SKM-1 treated with dmso at 0.1 percent for 144 hours (cell line): ENCODE data around the gene OR10V1.

Experiments used
- DNase-seq: peaks from one replicate; lab custom pipeline; 2025; ENCODE audit not compliant: unreplicated experiment; lab: John Stamatoyannopoulos, UW

Gene OR10V1, protein sequence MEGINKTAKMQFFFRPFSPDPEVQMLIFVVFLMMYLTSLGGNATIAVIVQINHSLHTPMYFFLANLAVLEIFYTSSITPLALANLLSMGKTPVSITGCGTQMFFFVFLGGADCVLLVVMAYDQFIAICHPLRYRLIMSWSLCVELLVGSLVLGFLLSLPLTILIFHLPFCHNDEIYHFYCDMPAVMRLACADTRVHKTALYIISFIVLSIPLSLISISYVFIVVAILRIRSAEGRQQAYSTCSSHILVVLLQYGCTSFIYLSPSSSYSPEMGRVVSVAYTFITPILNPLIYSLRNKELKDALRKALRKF

DNA sequence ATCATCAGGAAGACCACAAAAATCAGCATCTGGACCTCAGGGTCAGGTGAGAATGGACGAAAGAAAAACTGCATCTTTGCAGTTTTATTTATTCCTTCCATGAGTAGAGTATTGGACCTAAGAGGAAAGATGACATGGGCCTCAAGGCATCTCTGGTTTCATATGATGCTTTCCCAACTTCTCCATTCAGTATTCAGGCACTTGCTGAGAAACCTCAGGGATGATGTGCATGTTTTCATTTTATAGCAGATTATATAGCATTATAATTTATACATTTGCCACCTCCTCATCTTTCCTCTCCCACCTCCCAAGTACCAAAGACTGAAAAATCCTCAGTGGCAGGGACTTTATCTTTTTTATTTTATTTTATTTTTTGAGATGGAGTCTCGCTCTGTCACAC lies at the start of gene OR10V1:
OR10V1 (minus strand) TSS at position 101 of the 400 bp plus-strand sequence; CDS start at position 101, 0 bp downstream.
- no peak for DNase-seq

DNA sequence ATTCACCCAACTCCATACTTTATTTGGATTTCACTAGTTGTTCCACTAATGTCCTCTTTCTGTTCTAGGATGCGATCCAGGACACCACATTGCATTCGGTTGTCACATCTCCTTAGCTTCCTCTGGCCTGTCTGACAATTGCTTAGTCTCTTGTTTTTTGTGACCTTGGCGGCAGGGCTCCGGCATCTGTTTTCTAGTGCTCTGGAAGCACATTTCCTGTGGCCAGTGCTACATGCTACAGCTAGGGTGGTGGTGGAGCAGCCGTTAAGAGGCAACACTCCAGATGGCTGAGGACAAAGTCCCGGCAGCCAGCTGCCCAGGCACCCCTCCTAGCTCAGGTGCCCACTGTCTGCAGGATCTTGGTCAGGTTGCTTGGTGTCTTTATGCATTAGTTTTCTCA lies 48.3 kb upstream of the OR10V1 start:
- no peak for DNase-seq

DNA sequence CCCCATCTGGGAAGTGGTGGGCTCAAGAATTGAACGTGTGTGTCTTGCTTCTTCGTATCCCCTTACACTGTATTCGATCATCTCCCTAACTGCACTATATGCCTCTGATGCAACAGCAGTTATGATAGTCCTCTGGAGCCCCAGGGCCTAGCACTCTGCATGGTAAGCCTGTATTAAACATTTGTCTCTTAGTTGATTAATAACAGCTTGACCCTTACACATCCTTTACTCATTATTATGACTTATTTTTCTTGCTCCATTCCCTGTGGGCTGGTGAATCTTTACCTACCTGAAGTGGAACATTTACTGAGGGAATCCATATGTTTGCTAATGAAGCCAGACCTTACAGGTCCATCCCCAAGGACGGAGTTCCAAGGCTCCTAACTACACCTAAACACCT lies 47.1 kb upstream of the OR10V1 start:
- no peak for DNase-seq

DNA sequence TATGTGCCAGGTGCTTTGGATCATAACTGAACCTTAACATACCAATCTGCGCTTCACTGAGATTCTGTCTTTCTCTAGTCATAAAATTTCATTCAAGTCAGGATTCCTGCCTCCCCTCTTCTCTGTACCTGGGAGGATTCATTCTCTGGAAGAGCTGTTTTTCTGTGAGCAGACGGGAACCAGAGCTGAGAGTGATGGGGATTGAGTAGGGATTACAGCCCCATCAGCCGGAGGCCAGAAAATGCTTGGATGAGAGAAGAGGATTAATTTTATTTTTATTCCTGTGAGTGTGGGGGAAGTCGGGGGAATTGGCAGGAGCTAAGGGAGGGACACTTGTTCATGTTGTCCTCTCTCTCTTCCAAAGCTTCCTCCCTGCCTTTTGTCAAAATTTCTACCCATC lies 46.3 kb upstream of the OR10V1 start:
- DNase-seq, result no peak

DNA sequence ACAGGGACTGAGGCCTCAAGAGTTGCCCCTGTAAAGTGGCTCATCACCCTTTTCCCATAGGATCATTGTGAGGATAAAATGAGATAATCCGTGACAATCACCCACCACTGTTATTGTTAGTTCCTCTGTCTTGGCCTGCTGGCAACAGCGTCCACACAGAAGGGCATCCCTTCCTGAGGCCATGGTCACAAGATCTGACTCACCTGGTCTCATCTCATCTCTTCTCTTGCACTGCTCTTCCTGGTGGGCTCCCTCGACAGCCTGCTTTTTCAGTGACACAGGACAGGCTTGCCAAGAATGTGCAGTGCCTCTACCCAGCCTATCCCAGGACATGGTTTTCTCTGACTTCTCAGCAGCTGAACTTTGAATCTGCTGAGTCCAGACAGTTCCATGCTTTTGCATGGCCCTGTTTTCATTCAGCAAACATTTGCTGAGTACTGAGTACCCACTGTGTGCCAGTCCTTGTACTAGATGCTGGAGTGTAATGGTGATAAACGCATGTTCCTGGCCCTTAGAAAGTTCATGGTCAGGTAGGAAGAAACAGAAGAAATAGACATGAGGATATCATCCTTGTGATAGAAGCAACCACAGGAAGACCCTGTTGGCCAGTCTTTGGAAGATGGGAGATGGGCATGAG lies 44.9 kb upstream of the OR10V1 start:
- no peak for DNase-seq

DNA sequence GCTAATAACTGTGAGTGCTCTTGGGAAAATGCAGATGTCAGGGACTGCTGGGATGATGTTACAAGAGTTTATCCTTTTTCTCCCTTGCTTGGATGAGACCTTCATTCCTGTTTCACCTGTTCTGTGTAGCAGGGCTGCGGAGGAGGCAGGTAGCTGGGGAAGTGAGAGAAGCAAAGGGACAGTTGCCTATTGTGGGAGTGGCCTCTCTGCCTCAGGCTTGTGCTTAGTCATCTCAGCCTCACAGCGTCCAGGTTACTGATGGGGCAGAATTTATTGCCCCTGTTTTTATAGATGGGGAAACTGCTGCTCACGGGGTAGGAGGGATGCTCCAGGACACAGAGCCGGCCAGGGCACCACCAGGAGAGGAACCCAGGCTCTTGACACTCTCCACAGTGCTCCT lies 43.2 kb upstream of the OR10V1 start:
- DNase-seq, result no peak

DNA sequence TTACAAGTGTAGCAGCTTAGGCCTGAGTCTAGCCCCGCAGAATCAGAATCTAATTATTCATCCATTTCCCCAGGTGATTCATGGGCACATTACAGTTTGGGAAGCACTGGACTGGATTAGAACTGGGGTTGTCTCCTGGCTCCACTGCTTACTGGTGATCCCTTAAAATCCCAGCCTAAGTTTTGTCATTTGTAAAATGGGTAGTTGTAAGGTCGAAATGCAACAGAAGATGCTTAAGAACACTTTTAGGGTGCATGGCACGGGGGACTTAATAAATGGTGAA lies 42.9 kb upstream of the OR10V1 start:
- DNase-seq, result no peak

DNA sequence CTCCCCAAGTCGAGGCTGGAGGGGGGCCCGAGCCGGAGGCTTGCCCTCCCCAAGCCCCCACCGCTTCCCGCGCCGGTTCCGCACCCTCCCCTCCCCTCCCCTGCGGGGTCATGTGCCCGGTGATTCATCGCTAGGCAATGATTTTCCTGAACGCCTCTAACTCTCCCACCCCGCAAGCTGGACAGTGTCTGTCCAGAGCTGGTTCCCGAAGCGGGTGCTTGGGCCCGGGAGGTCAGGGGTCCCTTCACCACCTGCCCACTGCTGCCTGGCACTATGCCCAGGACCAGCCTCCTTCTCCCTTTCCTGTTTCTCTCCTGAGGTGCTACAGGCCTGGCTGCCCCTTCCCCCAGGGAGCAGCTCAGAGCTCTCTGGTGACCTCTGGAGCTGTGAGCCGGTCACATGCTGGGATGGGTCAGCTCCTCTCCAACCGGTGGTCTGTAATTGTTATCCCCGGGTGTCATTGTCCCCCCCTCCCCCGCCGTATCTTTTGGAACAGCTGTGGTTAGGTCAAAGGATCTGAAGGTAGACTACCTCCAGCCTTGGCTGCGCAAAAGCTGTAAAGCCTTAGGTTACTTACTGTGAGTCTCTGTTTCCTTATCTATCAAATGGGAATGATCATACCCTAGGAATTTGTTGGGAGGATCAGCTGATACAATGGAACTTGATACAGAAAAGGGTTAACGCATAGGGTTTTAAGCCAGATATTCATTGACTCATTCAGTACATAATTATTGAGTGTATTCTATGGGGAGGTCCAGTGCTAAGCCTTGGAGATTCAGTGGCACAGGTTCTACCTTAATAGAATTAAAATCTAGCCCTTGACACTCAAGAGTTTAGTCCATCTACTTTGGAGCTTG lies 42.3 kb upstream of the OR10V1 start:
- peak; percentile 11 for DNase-seq

DNA sequence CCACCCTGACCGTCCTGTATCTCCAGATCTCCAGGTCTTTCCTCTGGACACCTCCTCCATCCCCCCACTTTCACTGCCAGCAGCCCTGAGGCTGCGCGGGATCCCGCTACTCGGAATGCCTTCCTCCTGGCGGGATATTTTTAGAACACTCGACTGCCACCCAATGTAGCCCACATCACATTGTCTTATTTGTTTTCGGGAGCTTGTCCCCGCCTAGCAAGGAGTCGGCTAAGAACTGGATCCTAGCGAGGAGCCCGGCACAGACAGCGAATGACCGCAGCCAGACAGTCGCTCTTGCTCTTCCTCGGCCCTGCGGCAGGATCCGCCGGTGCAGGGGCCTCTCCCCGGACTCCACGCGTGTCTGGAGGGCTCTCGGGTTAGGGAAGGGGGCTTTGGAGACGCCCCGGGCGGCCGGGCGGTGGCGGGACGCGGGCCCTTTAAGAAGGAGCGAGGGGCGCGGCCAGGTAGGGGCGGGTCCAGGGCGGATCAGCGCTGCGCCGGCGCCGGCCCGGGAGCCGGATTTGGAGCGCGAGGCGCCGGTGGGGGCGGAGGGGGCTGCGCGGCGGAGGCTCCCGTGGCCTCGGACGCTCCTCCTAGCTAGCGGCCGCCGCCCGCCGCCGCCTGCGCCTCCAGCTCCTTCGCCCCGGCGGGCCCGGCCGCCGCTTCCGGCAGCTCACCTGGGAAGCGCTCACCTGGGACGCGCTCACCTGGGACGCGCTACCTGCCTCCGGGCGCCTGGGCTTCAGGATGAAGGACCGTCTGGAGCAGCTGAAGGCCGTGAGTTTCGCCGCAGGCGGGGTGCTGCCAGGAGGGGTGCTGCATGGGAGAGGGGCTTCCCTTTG lies 41.4 kb upstream of the OR10V1 start, which contains the start of gene STX3:
STX3 (plus strand) TSS at position 518 of the 842 bp plus-strand sequence; CDS start at position 748, 230 bp downstream.
- peak; percentile 54 for DNase-seq

DNA sequence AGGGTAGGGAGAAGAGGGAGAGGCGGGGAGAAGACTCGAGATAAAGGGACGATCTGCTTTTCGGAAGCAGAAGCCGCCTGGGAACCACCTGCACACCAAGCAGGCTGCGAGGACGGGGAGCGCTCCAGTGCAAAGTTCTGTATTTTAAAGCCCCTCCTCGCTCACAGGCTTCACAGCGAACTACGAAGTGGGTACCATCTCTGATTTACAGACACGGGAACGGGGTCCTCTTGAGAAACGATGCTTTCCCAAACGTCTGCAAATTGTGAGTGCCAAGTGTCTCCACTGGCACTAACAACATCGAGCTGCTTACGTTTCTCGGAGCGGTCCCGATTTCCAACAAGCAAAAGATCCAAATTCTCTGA lies 40.8 kb upstream of the OR10V1 start:
- no peak for DNase-seq

DNA sequence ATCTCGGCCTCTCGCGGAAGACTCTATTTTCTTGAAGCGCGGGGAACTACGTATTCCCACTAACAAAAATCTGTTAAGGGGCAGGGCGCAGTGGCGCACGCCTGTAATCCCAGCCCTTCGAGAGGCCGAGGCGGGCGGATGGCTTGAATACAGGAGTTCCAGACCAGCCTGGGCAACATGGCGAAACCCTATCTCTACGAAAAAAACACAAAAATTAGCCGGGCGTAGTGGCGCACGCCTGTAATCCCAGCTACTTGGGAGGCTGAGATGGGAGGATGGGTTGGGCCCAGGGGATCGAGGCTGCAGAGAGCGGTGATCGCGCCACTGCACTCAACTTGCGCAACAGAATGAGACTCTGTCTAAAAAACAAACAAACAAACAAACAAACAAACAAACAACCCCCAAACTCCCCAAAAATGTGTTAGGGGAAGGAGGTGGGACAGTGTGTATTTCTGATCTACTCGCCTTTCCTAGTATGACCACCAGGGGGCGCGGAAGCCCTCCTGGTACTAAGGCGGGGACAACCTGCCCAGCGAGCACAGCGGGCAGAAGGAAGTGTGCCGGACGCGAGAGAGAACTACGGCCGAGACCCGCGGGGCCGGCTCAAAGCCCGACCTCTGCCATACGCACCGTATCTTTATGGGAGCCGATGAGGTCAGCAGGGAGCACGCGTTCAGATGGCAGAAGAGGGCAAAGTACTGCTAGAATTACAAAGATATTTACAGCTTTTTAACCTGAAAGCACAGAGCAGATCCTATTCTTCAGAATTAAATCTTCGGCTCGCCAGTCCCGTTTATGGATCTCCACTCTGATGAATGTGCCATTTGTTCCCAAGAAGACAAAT lies 40.2 kb upstream of the OR10V1 start:
- peak; percentile 81 for DNase-seq

DNA sequence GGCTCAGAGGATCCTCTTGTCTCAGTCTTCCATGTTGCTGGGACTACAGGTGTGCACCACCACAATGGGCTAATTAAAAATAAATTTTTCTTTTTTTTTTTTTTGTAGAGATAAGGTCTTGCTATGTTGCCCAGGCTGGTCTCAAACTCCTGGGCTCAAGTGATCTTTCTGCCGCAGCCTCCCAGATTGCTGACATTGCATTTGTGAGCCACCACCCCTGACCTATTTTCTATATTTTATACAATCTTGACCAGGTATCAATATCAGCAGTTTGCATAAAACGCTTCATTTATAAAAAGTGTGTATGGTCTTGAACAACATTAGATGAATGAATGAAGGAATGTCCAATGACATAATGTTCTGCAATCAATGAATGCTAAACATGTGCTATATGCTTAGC lies 32.5 kb upstream of the OR10V1 start:
- DNase-seq, result no peak

DNA sequence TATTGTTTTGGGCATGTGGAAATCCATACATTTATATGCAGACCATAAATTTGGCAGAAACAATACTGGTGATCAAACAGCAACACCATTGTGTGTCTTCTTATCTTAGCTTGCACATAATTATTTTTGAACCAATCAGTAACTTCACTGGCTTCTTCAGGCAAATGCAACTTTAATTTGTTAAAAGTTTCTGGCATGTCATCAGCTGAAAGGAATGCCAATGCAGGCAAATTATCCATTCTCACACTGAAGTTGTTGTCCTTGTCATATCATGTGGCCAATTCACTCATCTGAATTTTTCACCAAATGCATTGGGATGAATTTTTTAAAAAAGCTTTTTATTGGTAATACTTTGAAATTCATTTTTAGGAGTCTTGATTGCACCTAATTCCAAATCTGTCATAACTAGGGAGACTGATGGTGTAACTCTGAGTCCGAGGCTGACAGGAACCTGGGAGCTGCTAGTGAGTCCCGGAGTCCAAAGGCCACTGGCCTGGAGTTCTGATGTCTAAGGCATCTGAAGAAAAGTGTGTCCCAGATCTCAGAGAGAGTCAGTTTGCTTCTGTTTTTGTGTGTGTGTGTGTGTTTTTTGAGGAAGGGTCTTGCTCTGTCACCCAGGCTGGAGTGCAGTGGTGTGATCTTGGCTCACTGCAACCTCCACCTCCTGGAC lies 17.4 kb upstream of the OR10V1 start:
- DNase-seq, result no peak

DNA sequence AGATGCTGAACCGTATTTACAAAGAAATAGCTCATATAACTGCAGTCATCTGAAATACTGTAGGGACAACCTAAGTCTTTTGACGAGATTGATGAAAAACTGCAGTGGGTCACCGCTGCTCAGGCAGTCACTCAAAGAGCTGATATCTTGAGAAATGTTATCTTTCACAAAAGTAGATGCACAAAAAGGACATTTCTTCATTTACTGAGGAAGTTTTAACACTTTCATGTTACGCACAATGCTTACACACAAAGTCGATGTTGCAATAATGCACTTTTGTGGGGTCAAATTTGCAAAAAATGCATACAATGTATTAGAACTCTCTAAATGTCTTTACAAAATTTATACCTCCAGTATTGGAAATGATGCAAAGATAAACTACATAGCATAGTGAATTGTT lies 16.2 kb upstream of the OR10V1 start:
- DNase-seq, result no peak

DNA sequence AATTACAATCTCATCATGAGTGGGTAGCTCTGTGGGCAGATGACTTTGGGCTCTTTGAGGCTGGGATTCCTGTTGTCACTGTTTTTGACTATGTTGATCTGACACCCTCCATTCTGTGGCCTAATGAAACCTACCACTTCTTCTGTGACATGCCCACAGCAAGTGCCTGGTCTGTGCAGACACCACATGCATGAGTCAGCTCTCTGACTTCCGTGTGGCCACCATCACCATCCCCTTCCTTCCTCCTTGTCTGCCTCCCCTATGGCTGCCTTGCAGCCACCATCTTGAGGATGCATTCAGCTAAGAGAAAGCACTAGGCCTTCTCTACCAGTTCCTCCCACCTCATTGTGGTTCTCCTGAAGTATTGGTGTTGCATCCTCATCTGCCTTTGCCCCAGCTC lies 15.3 kb upstream of the OR10V1 start:
- DNase-seq, result no peak

DNA sequence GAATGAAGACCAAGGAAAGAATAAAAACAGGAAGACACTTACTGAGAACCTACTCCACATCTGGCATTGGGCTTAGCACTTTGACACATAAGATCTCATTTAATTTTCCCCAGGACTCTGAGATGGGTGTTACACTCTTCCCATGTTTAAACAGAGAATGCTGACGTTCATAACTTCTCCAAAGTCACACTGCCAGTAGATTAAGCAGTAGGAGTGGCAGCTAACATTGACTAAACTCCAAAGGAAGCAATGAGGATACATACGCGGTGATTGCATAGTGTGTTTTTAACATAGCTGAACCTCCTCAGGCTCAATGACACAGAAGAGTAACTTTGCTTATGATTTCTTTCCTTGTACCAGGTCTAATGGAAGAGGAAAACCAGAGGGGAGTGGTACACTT lies 14.5 kb upstream of the OR10V1 start:
- no peak for DNase-seq

DNA sequence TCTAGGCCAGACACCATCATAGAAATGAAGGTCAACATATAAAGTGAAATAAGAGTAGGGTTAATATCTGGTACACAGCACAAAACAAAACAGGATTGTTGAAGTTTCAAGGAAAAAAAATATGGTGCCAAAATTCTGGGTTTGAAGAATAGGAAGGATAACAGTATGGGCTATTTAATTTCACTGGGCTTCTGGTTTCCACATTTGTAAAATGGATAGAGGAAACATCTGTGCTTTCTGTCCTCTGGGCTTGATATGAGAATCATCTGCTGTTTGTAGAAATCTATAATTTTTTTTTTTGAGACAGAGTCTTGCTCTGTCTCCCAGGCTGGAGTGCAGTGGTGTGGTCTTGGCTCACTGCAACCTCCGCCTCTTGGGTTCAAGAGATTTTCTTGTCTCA lies 13.8 kb upstream of the OR10V1 start:
- DNase-seq, result no peak

DNA sequence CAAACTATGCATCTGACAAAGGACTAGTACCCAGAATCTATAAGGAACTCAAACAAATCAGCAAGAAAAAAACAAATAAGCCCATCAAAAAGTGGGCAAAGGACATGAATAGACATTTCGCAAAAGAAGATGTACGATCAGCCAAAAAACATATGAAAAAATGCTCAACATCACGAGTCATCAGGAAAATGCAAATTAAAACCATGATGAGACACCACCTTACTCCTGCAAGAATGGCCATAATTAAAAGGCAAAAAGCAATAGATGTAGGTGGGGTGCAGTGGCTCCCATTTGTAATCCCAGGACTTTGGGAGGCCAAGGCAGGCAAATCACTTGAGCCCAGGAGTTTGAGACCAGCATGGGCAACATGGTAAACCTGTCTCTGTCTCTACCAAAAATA lies 10.4 kb upstream of the OR10V1 start:
- DNase-seq, result no peak

DNA sequence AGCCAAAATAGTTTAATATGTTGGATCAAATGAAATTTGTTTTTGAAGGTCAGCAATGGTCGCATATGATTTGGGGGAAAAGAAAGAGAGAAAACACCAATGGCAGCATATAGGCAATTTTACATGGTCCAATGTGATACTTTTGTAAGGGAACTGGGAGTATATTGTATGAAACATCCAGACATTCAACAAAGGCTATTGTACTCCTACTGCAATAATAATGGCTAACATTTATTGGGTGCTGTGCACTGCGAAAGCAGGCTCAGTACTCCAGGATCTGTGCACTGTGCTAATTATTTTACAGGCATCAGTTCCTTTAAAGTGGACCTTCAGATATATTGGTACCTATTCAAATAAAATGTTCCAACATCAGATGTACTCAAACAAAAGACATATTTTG lies 5.9 kb upstream of the OR10V1 start:
- no peak for DNase-seq

DNA sequence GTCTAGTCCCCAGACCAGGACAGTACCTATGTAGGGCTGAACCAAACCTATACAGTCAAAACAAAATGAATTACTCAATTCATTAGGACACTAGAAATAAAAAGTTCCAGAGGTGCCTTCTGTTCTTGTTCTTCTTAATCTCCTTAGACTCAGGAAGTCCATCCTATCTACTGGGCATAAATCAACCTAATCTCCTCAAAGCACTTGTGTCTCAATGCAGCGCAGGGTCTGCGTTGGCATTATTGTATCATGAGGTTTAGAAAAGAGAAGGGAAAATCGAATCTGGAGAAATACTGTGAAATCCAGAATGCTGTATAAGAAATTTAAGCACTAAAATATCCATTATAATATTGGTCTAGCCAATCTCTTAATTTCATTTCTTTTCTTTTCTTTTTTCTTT lies 2.4 kb upstream of the OR10V1 start:
- DNase-seq, result no peak
